Common myeloid progenitor, CD34-positive (primary cell): ENCODE results near the gene HBB.
"Not testable (repeated sequence)": the region's sequence is repeated elsewhere in the genome, so short reads cannot be mapped to it uniquely, and the experiment has no call there.

Experiments
- CTCF ChIA-PET: fragments of 350-600 bp; sonication (Branson Sonifier 250); formaldehyde crosslinking; loops from one replicate; lab custom pipeline; 2021; ENCODE audit warnings: antibody characterized with exemption; lab: Charles Lee
- POLR2A ChIA-PET: fragments of 350-600 bp; sonication (Branson Sonifier 250); formaldehyde crosslinking; loops from one replicate; lab custom pipeline; 2021; ENCODE audit warnings: antibody characterized with exemption; lab: Charles Lee
- DNase-seq, 3 donors: peaks; one replicate each; pipeline versions ENCODE4 v3.0.0 to v3.0.0-alpha.2; 2013
- H3K27ac ChIP-seq, 2 experiments: 1 replicate in 1 of 2; 2 replicates in 1 of 2; pipeline ENCODE4 v1.7.0; 2013; ENCODE audit warnings: inconsistent platforms in 2 of 2, low read length in 2 of 2, mild to moderate bottlenecking in 2 of 2, low read depth in 1 of 2, moderate library complexity in 1 of 2; ENCODE audit not compliant: severe bottlenecking in 2 of 2, insufficient read depth in 1 of 2, poor library complexity in 1 of 2
- H3K27me3 ChIP-seq, 5 experiments: replicated peaks in 2 of 5; 1 replicate in 3 of 5; 2 replicates in 2 of 5; pipeline versions ENCODE4 v1.6.1 to v1.7.0; 2013; ENCODE audit warnings: low read length in 4 of 5, mild to moderate bottlenecking in 2 of 5, moderate library complexity in 2 of 5, inconsistent platforms in 1 of 5; ENCODE audit not compliant: insufficient read depth in 5 of 5, control insufficient read depth in 4 of 5
- H3K36me3 ChIP-seq, 4 experiments: 1 replicate in 2 of 4; 2 replicates in 2 of 4; pipeline versions ENCODE4 v1.6.1 to v1.7.0; 2013; ENCODE audit warnings: low read length in 3 of 4, control low read depth in 1 of 4, mild to moderate bottlenecking in 1 of 4; ENCODE audit not compliant: control insufficient read depth in 4 of 4, insufficient read depth in 4 of 4
- H3K4me1 ChIP-seq, 4 experiments: 1 replicate in 3 of 4; 2 replicates in 1 of 4; pipeline versions ENCODE4 v1.6.1 to v1.7.1; 2013; ENCODE audit warnings: low read length in 3 of 4, mild to moderate bottlenecking in 3 of 4, control low read depth in 1 of 4, inconsistent platforms in 1 of 4, moderate library complexity in 1 of 4; ENCODE audit not compliant: control insufficient read depth in 4 of 4, insufficient read depth in 4 of 4; ENCODE audit errors: control extremely low read depth in 1 of 4
- H3K4me3 ChIP-seq, 7 experiments: 1 replicate in 4 of 7; 2 replicates in 3 of 7; pipeline versions ENCODE4 v1.5.1 to v1.7.0; 2013; ENCODE audit warnings: mild to moderate bottlenecking in 7 of 7, low read length in 6 of 7, moderate library complexity in 6 of 7, inconsistent platforms in 2 of 7, low read depth in 2 of 7, control low read depth in 1 of 7; ENCODE audit not compliant: insufficient read depth in 4 of 7, control insufficient read depth in 1 of 7; ENCODE audit errors: extremely low read depth in 1 of 7
- H3K9me3 ChIP-seq, 5 experiments: 1 replicate in 4 of 5; 2 replicates in 1 of 5; pipeline versions ENCODE4 v1.6.1 to v1.7.1; 2013; ENCODE audit warnings: low read length in 4 of 5, mild to moderate bottlenecking in 2 of 5, inconsistent platforms in 1 of 5, low read depth in 1 of 5, moderate library complexity in 1 of 5; ENCODE audit not compliant: control insufficient read depth in 4 of 5, insufficient read depth in 2 of 5; ENCODE audit errors: control extremely low read depth in 1 of 5
- WGBS: methylation state at CpG from one replicate; pipeline ENCODE4 v1.1.5; 2013; ENCODE audit not compliant: insufficient coverage; 5-methylcytosine and 5-hydroxymethylcytosine counted together

The HBB gene

DNA sequence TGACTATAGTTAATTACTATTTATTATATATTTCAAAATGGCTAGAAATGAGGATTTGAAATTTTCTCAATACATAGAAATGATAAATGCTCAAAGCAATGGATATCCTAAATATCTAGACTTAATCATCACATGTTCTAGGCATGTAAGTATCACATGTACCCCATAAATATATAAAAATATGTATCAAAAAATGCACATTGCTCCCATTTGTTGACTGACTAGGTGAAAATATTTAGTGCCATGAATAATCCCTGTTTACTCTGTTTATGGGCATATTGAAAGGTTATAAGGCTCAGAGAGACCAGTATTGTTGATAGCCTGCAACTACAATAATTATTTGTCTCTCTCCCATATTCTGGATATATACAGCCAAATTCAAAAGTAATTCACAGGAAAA lies 39.7 kb upstream of the HBB start:
- ChIA-PET CTCF (no interaction called here), POLR2A (no interaction called here)
- no peaks in the 10 kb centered on the region for H3K36me3 ChIP-seq
- DNase-seq, result no peak
- no peaks in the 10 kb centered on the region for H3K4me1 ChIP-seq
- H3K4me3 ChIP-seq, result no peak overlapping the region
- no peaks in the 10 kb centered on the region for H3K9me3 ChIP-seq
- no peaks in the 10 kb centered on the region for H3K27me3 ChIP-seq
- H3K27ac ChIP-seq, result no peak overlapping the region

DNA sequence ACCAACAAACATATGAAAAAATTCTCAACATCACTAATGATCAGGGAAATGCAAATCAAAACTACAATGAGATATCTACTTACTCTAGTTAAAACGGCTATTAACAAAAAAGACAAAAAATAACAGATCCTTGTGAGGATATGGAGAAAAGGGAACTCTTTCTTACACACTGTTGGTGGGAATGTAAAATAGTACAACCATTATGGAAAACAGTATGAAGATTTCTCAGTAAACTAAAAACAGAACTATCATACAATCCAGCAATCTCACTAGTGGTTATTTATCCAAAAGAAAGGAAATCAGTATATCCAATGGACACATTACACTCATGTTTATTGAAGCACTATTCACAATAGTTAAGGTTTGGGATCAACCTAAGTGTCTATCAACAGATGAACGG lies 39.0 kb upstream of the HBB start:
- WGBS, result no CpG with 5 or more reads among the region's 2 CpGs
- H3K9me3 ChIP-seq, result no peaks in the 10 kb centered on the region

DNA sequence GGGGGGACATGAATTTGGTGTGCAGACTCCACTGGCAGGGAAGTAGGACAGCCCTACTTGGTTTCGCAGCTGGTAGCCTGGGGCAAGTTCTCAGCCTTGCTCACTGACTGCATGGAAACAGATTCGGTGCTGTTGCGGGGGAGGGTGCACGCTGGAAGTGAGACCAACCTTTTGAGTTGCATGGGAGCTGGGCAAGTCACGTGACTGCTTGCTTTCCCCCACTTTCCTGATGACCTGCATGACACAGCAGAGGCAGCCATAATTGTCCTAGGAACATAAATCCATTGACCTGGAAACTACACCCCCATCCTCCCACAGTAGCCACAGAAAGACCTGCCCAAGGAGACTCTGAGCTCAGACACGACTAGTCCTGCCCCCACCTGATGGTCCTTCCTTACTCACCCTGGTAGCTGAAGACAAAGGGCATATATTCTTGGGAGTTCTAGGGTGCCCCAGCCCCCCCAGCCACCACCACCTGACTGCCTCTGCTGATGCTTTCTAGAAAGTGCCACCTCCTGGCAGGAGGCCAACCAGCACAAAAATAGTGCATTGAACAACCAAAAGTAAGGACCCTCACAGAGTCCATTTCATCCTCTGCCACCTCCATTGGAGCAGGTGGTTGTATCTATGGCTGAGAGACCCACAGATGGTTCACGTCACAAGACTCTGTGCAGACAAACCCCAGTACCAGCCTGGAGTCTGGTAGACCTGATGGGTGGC lies 31.8 kb upstream of the HBB start:
- Histone ChIP-seq H3K36me3 (no peaks in the 10 kb centered on the region), H3K4me1 (no peaks in the 10 kb centered on the region), H3K27me3 (no peaks in the 10 kb centered on the region), H3K9me3 (peaks cover 0 to 6% (median 1%) of the 10 kb centered on the region in 5 experiments), H3K27ac (no peak overlapping the region), H3K4me3 (no peak overlapping the region)
- no peak for DNase-seq
- CTCF ChIA-PET, result no interaction called here
- POLR2A ChIA-PET, result no interaction called here
- 97% methylated on average over 6 of the region's 7 CpGs for WGBS

More for the DNA sequence above, 39.0 kb upstream of the HBB start:
- Histone ChIP-seq H3K4me3 (no peak overlapping the region), H3K4me1 (no peaks in the 10 kb centered on the region), H3K27ac (no peak overlapping the region), H3K36me3 (no peaks in the 10 kb centered on the region), H3K27me3 (no peaks in the 10 kb centered on the region)
- CTCF ChIA-PET, result no interaction called here
- no peak for DNase-seq
- POLR2A ChIA-PET, result no interaction called here

DNA sequence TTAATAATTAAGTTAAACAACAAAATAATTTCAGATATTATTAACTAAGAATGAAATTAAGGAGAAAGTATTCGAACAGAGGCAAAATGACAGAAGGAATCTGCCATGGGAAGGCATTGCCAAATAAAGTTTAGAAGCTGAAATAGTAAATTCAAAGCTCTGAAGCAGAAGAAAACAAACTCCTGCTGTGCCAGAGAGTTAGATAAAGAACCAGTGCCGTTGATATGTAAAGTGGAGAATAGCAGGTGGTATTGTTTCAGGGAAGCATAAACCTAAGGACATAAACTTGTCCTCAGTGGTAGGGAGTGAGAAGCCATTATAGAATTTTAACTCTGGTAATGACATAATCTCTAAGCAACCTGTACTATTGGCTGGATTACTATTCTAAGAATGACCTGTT lies 30.4 kb upstream of the HBB start:
- CTCF ChIA-PET, result no interaction called here

DNA sequence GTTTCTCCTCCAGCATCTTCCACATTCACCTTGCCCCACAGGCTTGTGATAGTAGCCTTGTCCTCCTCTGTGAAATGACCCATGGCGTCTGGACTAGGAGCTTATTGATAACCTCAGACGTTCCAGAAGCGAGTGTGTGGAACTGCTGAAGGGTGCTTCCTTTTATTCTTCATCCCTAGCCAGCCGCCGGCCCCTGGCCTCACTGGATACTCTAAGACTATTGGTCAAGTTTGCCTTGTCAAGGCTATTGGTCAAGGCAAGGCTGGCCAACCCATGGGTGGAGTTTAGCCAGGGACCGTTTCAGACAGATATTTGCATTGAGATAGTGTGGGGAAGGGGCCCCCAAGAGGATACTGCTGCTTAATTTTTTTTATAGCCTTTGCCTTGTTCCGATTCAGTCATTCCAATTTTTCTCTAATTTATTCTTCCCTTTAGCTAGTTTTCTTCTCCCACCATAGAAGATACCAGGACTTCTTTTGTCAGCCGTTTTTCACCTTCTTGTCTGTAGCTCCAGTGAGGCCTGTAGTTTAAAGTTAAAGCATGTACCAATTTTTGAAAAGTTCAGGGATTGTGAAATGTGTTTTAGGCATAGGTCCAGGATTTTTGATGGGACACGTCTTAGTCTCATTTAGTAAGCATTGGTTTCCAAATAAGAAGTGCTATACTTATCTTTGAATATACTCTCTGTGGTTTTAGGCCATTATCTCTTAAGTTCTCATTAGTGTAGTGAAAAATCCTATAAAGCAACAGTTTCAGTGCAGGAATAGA lies 28.0 kb upstream of the HBB start, which contains the start of gene HBG2:
Gene HBG2, minus strand, starts transcription at position 136 of the 768 bp plus-strand sequence. Its CDS starts 53 bp downstream, at position 83.
- not testable (repeated sequence) for H3K4me1 ChIP-seq

More for the DNA sequence above, 30.4 kb upstream of the HBB start:
- H3K27me3 ChIP-seq, result no peaks in the 10 kb centered on the region
- no peaks in the 10 kb centered on the region for H3K36me3 ChIP-seq
- H3K4me1 ChIP-seq, result no peaks in the 10 kb centered on the region
- no peak for DNase-seq
- no peak overlapping the region for H3K27ac ChIP-seq
- H3K9me3 ChIP-seq, result peaks cover 0 to 6% (median 1%) of the 10 kb centered on the region in 5 experiments
- 100% methylated on average over 2 of the region's 2 CpGs for WGBS
- POLR2A ChIA-PET, result no interaction called here
- H3K4me3 ChIP-seq, result no peak overlapping the region

DNA sequence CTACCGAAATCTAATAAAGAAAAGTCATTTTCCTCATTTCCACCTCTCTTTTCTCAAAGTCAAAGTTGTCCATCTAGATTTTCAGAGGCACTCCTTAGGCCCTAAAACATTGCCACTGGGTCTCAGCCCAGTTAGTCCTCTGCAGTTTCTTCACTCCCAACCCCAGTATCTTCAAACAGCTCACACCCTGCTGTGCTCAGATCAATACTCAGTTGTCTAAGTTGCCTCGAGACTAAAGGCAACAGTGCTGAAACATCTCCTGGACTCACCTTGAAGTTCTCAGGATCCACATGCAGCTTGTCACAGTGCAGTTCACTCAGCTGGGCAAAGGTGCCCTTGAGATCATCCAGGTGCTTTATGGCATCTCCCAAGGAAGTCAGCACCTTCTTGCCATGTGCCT lies 27.2 kb upstream of the HBB start:
- H3K36me3 ChIP-seq, H3K27me3 ChIP-seq, H3K4me1 ChIP-seq, H3K9me3 ChIP-seq, CTCF ChIA-PET, DNase-seq, H3K4me3 ChIP-seq, H3K27ac ChIP-seq, POLR2A ChIA-PET: not testable (repeated sequence)
- 100% methylated on average over 1 of the region's 2 CpGs for whole genome bisulfite sequencing

More for the DNA sequence above, 28.0 kb upstream of the HBB start, which contains the start of gene HBG2:
- CTCF ChIA-PET, H3K9me3 ChIP-seq, H3K27ac ChIP-seq, POLR2A ChIA-PET, H3K4me3 ChIP-seq, H3K36me3 ChIP-seq, H3K27me3 ChIP-seq, DNase-seq: not testable (repeated sequence)
- 100% methylated on average over 1 of the region's 9 CpGs for WGBS

DNA sequence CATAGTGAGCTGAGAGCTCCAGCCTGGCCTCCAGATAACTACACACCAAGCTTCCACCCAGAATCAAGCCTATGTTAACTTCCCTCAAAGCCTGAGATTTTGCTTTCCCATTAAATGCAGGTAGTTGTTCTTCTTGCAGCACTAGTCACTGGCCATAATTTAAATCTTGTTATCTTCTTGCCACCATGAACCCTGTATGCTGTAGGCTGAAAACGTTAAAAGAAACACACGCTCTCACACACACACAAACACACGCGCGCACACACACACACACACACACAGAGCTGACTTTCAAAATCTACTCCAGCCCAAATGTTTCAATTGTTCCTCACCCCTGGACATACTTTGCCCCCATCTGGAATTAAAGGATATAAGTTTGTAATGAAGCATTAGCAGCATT lies 26.6 kb upstream of the HBB start:
- H3K27me3 ChIP-seq, H3K4me3 ChIP-seq, H3K27ac ChIP-seq, H3K9me3 ChIP-seq, CTCF ChIA-PET, H3K36me3 ChIP-seq, DNase-seq, H3K4me1 ChIP-seq, POLR2A ChIA-PET: not testable (repeated sequence)
- WGBS, result no CpG with 5 or more reads among the region's 5 CpGs
